ENCODE results near the gene GNA12. TPM values are rescaled to one million over a fixed set of nuclear protein-coding genes. Genes with fewer than 3 reads are reported as not detected.
"Not testable (repeated sequence)": the region's sequence is repeated elsewhere in the genome, so short reads cannot be mapped to it uniquely, and the experiment has no call there.

The GNA12 gene
- polyA plus RNA-seq, 1 donor, result 26.7 TPM

GRCh38 chr7:2855386-2855785 is 11.3 kb upstream of the GNA12 start:
- WGBS (ENCODE audit: insufficient coverage, low lambda C conversion rate), result 100% methylated on average over 3 of the region's 6 CpGs
- Histone ChIP-seq H3K27me3 (ENCODE audit: control insufficient read depth, insufficient read depth, low read length) (no peaks in the 10 kb centered on the region), H3K4me1 (ENCODE audit: control insufficient read depth, insufficient read depth, low read length) (peaks cover 7% of the 10 kb centered on the region), H3K4me3 (ENCODE audit: low read length) (no peak overlapping the region), H3K27ac (ENCODE audit: low read length) (no peak overlapping the region), H3K9me3 (ENCODE audit: control insufficient read depth, low read depth, low read length) (no peaks in the 10 kb centered on the region), H3K36me3 (ENCODE audit: control insufficient read depth, insufficient read depth, low read length) (no peaks in the 10 kb centered on the region)
- no peak for DNase-seq

- H3K4me1 ChIP-seq (ENCODE audit: control insufficient read depth, insufficient read depth, low read length); H3K27ac ChIP-seq (ENCODE audit: low read length); H3K4me3 ChIP-seq (ENCODE audit: low read length); H3K9me3 ChIP-seq (ENCODE audit: control insufficient read depth, low read depth, low read length); DNase-seq; H3K36me3 ChIP-seq (ENCODE audit: control insufficient read depth, insufficient read depth, low read length); H3K27me3 ChIP-seq (ENCODE audit: control insufficient read depth, insufficient read depth, low read length): not testable (repeated sequence)
- no CpG with 5 or more reads among the region's 4 CpGs for whole genome bisulfite sequencing (ENCODE audit: insufficient coverage, low lambda C conversion rate)
These were observed 9.4 kb upstream of the GNA12 start for GRCh38 chr7:2853552-2853951.

- Histone ChIP-seq H3K4me3 (ENCODE audit: low read length) (no peak overlapping the region), H3K4me1 (ENCODE audit: control insufficient read depth, insufficient read depth, low read length) (peaks cover 7% of the 10 kb centered on the region), H3K36me3 (ENCODE audit: control insufficient read depth, insufficient read depth, low read length) (no peaks in the 10 kb centered on the region), H3K9me3 (ENCODE audit: control insufficient read depth, low read depth, low read length) (peaks cover 5% of the 10 kb centered on the region), H3K27me3 (ENCODE audit: control insufficient read depth, insufficient read depth, low read length) (no peaks in the 10 kb centered on the region), H3K27ac (ENCODE audit: low read length) (no peak overlapping the region)
- no peak for DNase-seq
- 80% methylated on average over 1 of the region's 3 CpGs for WGBS (ENCODE audit: insufficient coverage, low lambda C conversion rate)
These were observed 9.0 kb upstream of the GNA12 start for GRCh38 chr7:2853147-2853546.

- whole genome bisulfite sequencing (ENCODE audit: insufficient coverage, low lambda C conversion rate), result no CpG with 5 or more reads among the region's 2 CpGs
- H3K4me3 ChIP-seq (ENCODE audit: low read length), result no peak overlapping the region
- no peaks in the 10 kb centered on the region for H3K4me1 ChIP-seq (ENCODE audit: control insufficient read depth, insufficient read depth, low read length)
- DNase-seq, result no peak
- H3K36me3 ChIP-seq (ENCODE audit: control insufficient read depth, insufficient read depth, low read length), result no peaks in the 10 kb centered on the region
- peaks cover 5% of the 10 kb centered on the region for H3K9me3 ChIP-seq (ENCODE audit: control insufficient read depth, low read depth, low read length)
- H3K27me3 ChIP-seq (ENCODE audit: control insufficient read depth, insufficient read depth, low read length), result no peaks in the 10 kb centered on the region
- H3K27ac ChIP-seq (ENCODE audit: low read length), result no peak overlapping the region
These were observed 7.4 kb upstream of the GNA12 start for GRCh38 chr7:2851497-2851896.

GRCh38 chr7:2849941-2850766 is 6.0 kb upstream of the GNA12 start:
- no peak overlapping the region for H3K4me3 ChIP-seq (ENCODE audit: low read length)

GRCh38 chr7:2845034-2845592 is 1.0 kb upstream of the GNA12 start:
- H3K4me3 ChIP-seq (ENCODE audit: low read length), result peak overlapping the region; percentile 55
- peak overlapping the region; percentile 79 for H3K27ac ChIP-seq (ENCODE audit: low read length)
- H3K4me1 ChIP-seq (ENCODE audit: control insufficient read depth, insufficient read depth, low read length), result peaks cover 11% of the 10 kb centered on the region
- 40% methylated on average over 2 of the region's 14 CpGs for WGBS (ENCODE audit: insufficient coverage, low lambda C conversion rate)
- peaks cover 6% of the 10 kb centered on the region for H3K36me3 ChIP-seq (ENCODE audit: control insufficient read depth, insufficient read depth, low read length)
- no peaks in the 10 kb centered on the region for H3K27me3 ChIP-seq (ENCODE audit: control insufficient read depth, insufficient read depth, low read length)
- peak in 1 of 2 donors; percentile 79 for DNase-seq
- peaks cover 3% of the 10 kb centered on the region for H3K9me3 ChIP-seq (ENCODE audit: control insufficient read depth, low read depth, low read length)

More at GRCh38 chr7:2849941-2850766, 6.0 kb upstream of the GNA12 start:
- Histone ChIP-seq H3K4me1 (ENCODE audit: control insufficient read depth, insufficient read depth, low read length) (peaks cover under 1% of the 10 kb centered on the region), H3K36me3 (ENCODE audit: control insufficient read depth, insufficient read depth, low read length) (no peaks in the 10 kb centered on the region), H3K27ac (ENCODE audit: low read length) (no peak overlapping the region), H3K9me3 (ENCODE audit: control insufficient read depth, low read depth, low read length) (peaks cover 5% of the 10 kb centered on the region), H3K27me3 (ENCODE audit: control insufficient read depth, insufficient read depth, low read length) (no peaks in the 10 kb centered on the region)
- DNase-seq, result no peak
- 100% methylated on average over 1 of the region's 6 CpGs for WGBS (ENCODE audit: insufficient coverage, low lambda C conversion rate)

GRCh38 chr7:2843711-2844152 is 376 bp downstream of the GNA12 start:
- Histone ChIP-seq H3K4me1 (ENCODE audit: control insufficient read depth, insufficient read depth, low read length) (peaks cover 11% of the 10 kb centered on the region), H3K4me3 (ENCODE audit: low read length) (peak overlapping the region; percentile 49), H3K36me3 (ENCODE audit: control insufficient read depth, insufficient read depth, low read length) (peaks cover 6% of the 10 kb centered on the region), H3K27me3 (ENCODE audit: control insufficient read depth, insufficient read depth, low read length) (no peaks in the 10 kb centered on the region), H3K9me3 (ENCODE audit: control insufficient read depth, low read depth, low read length) (no peaks in the 10 kb centered on the region), H3K27ac (ENCODE audit: low read length) (no peak overlapping the region)
- no peak for DNase-seq
- WGBS (ENCODE audit: insufficient coverage, low lambda C conversion rate), result no CpG with 5 or more reads among the region's 64 CpGs

GRCh38 chr7:2843191-2843685 is 870 bp downstream of the GNA12 start:
- no peak for DNase-seq
- no peak overlapping the region for H3K27ac ChIP-seq (ENCODE audit: low read length)
- no CpG with 5 or more reads among the region's 15 CpGs for WGBS (ENCODE audit: insufficient coverage, low lambda C conversion rate)

GRCh38 chr7:2841907-2842306 is 2.2 kb downstream of the GNA12 start:
- Histone ChIP-seq H3K27me3 (ENCODE audit: control insufficient read depth, insufficient read depth, low read length) (no peaks in the 10 kb centered on the region), H3K4me3 (ENCODE audit: low read length) (no peak overlapping the region), H3K36me3 (ENCODE audit: control insufficient read depth, insufficient read depth, low read length) (peaks cover 6% of the 10 kb centered on the region), H3K4me1 (ENCODE audit: control insufficient read depth, insufficient read depth, low read length) (peaks cover 11% of the 10 kb centered on the region), H3K9me3 (ENCODE audit: control insufficient read depth, low read depth, low read length) (no peaks in the 10 kb centered on the region), H3K27ac (ENCODE audit: low read length) (no peak overlapping the region)
- DNase-seq, result no peak
- 87% methylated on average over 3 of the region's 5 CpGs for WGBS (ENCODE audit: insufficient coverage, low lambda C conversion rate)

More at GRCh38 chr7:2843191-2843685, 870 bp downstream of the GNA12 start:
- Histone ChIP-seq H3K4me1 (ENCODE audit: control insufficient read depth, insufficient read depth, low read length) (peaks cover 11% of the 10 kb centered on the region), H3K27me3 (ENCODE audit: control insufficient read depth, insufficient read depth, low read length) (no peaks in the 10 kb centered on the region), H3K36me3 (ENCODE audit: control insufficient read depth, insufficient read depth, low read length) (peaks cover 6% of the 10 kb centered on the region), H3K4me3 (ENCODE audit: low read length) (peak overlapping the region; percentile 49), H3K9me3 (ENCODE audit: control insufficient read depth, low read depth, low read length) (no peaks in the 10 kb centered on the region)

GRCh38 chr7:2840458-2840857 is 3.6 kb downstream of the GNA12 start:
- Histone ChIP-seq H3K9me3 (ENCODE audit: control insufficient read depth, low read depth, low read length) (no peaks in the 10 kb centered on the region), H3K4me1 (ENCODE audit: control insufficient read depth, insufficient read depth, low read length) (peaks cover 11% of the 10 kb centered on the region), H3K27ac (ENCODE audit: low read length) (no peak overlapping the region)

More at GRCh38 chr7:2840458-2840857, 3.6 kb downstream of the GNA12 start:
- DNase-seq, result no peak
- Histone ChIP-seq H3K36me3 (ENCODE audit: control insufficient read depth, insufficient read depth, low read length) (peaks cover 6% of the 10 kb centered on the region), H3K27me3 (ENCODE audit: control insufficient read depth, insufficient read depth, low read length) (no peaks in the 10 kb centered on the region), H3K4me3 (ENCODE audit: low read length) (no peak overlapping the region)
- WGBS (ENCODE audit: insufficient coverage, low lambda C conversion rate), result no CpG with 5 or more reads among the region's 4 CpGs

All from large intestine (tissue), 3 donors.